AG08395 (cell line): ENCODE results near the gene COL27A1.

Experiments
- DNase-seq: peaks from one replicate; pipeline ENCODE4 v3.0.0; 2012; ENCODE audit warnings: mixed read lengths, low spot score

The COL27A1 gene

DNA sequence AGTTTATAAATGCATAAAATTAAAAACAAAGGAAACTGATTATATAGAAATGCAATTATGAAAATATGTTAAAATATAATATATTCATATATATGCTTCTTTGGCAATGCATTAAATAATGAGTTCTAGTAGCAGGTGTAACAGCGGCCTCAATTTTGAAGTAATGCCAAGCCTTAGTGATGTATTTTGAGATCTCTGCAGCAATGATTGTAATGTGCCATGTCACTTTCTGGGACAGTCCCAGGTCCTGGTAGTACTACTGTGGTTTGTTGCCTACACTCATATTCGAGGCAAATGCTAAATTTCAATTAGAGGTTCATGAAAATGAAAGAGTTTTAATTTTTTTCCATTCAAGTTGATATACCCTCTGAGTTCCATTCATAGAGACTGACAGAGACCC lies 91.7 kb downstream of the COL27A1 start:
- no peak for DNase-seq

DNA sequence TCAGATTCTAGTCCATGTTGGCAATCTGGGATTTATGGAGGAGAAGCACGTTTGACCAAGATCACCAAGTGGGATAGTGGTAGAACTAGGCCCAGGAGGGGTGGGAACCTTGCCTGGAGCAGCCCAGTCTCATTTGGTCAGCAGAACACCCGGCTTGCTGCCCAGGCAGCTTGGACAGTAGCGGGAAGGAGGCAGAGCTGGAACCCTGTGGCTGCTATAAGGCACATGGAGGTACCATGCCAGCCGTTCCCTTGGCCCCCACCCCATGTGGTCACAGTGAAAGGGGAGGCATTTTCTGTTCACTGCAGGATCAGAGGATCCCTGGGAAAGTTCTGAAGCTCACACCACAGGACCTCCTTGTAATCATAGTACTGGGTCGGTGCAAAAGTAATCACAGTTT lies 92.2 kb downstream of the COL27A1 start:
- no peak for DNase-seq

DNA sequence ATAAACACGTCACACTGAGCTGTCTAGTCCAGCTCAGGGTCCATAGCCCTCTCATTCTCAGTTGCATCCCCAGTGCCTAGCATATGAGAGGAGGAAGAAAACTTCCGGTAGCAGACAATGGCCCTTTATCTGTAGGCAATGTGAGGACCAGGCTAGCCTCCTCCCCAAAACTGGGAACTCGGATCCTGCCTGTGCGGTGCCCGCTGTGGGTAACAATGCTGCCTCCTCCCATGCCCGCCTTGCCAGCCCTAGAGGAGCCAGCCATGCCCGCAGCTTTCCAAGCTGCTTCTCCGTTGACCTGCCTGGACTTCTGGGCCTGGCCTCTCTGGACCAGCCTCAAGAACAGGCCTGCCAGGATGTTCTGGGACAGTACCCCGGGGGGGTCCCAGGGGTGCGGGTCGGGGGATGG lies 93.0 kb downstream of the COL27A1 start:
- DNase-seq: no peak

DNA sequence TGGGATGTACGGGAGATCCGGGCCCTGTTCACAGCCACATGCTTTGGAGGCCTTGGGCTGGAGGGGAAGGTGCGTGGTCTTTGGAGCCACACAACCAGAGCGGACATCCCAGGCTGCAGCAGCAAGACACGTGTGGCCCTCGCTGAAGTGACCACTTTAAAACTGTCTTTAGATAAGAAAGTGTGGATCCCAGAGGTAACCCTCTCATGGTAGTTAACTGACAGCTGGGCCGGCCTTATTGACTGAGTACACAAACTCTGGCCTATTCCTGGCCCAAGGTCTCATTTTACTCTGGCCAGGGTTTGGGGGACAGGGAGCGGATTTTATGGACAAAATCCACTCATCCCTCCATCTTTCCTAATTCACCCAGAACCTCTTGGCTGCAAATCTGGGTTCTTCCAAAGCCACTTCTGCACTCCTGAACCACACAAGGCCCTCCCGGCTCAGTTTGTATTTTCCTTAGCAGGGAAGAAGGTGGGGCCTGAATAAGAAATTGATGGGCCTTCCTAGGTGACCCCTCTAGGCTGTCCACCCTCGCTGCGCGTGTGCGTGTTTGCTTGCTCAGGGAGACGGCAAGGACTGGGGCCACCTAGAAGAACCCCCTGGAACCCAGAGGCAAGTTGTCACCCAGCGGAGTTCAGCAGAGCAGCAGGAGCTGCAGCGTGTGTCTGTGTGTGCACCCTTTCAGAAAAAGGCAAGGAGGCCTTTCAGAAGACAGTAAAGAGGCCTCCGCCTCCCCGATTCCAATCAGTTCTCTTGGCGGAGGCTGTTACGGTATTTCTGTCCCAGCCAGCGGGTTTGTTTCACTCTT lies 94.3 kb downstream of the COL27A1 start:
- DNase-seq: no peak

DNA sequence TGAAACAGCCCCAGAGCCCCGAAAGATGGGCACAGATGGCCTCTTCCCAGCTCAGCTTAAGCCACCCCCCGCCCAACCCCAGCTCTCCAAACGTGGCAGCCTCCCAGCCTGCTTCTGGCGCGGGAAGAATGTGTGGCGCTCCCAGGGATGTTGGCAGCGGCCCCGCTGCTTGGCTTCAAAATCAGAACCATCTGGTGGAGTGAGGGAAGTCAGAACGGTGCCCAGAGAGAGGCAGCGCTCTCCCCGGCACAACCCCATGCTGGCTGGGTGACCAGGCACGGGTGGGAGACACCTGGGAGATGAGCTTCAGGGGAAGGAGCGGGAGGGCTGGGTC lies 94.9 kb downstream of the COL27A1 start:
- peak; percentile 94 for DNase-seq

DNA sequence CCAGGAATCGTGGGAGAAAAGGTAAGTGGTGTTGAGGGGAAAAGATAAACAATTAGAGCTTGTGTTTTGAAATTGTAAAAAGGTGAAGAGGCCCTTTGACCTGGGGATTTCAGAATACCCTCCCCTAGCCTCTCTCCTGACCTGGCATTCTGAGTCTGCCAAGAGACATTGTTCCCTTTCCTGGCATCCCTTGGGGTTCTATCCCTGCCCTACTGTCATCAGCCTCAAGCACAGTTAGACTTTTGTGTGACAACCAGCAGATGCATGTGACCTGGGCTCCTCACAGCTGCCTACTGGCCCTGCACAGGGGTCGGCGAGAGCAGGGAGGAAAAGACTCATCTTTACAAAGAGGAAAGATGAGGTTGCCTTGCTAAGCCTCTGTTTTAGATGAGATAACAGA lies 95.3 kb downstream of the COL27A1 start:
- DNase-seq: no peak

DNA sequence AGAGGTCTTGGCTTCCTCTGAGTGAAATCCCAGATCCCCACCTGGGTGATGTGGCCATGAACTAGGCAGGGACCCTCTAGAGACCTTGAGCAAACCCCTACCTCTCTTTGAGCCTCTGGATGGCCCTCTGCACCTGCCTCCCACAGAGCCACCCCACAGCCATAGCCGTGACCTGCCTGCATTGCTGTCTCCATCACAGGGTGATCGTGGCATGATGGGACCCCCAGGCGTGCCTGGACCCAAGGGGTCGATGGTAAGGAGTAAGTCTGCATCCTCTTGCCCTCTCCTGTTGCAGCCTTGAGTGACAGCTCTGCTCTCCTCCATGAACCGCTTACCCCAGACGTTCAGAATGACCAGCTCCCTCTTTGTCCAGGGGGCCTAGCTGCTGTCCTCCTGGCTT lies 97.1 kb downstream of the COL27A1 start:
- DNase-seq: no peak

GRCh38 chr9:114256827-114257328 lies 101.5 kb downstream of the COL27A1 start:
- DNase-seq: no peak

GRCh38 chr9:114258218-114258617 lies 102.9 kb downstream of the COL27A1 start:
- no peak for DNase-seq

GRCh38 chr9:114258866-114259797 lies 103.8 kb downstream of the COL27A1 start:
- no peak for DNase-seq

- DNase-seq: no peak
Observed at GRCh38 chr9:114259798-114260523, 104.6 kb downstream of the COL27A1 start.

DNA sequence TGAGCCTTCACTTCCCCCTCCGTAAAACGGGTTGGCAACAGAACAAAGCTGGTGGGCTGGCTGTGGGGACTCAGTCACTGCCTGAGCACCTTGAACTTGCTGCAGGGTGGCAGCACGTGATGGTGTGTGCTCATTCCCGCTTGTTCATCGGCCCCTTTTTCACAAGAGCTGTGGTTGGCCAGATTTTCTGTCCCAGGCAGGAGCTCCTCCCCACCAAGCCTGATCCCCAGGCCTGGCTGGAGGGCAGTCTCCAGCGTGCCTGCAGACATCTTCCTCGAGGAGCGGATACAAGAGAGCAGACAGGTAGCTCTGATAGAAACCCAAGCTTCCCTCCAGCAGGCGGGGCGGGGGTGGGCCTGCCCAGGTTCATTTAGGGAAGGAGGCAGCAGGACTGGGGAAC lies 105.7 kb downstream of the COL27A1 start:
- no peak for DNase-seq

DNA sequence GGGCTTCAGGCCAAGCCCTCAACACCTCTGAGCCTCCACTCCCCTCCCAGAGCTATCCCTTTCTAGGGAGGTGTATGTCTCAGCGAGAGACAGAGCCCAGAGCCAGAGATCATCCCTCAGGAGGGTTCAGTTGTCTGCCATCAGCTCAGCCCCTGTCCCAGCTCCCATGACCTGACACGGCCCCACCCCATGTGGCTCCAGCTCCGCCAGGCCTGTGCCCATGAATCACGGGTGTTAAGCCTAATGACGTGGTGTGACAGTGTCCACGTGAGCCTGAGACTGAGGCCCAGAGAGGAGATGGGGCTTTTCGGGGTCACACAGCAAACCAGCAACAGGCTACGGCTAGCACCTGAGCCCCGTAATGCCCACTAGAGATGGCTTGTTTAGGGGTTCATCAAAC lies 106.7 kb downstream of the COL27A1 start:
- DNase-seq: no peak

DNA sequence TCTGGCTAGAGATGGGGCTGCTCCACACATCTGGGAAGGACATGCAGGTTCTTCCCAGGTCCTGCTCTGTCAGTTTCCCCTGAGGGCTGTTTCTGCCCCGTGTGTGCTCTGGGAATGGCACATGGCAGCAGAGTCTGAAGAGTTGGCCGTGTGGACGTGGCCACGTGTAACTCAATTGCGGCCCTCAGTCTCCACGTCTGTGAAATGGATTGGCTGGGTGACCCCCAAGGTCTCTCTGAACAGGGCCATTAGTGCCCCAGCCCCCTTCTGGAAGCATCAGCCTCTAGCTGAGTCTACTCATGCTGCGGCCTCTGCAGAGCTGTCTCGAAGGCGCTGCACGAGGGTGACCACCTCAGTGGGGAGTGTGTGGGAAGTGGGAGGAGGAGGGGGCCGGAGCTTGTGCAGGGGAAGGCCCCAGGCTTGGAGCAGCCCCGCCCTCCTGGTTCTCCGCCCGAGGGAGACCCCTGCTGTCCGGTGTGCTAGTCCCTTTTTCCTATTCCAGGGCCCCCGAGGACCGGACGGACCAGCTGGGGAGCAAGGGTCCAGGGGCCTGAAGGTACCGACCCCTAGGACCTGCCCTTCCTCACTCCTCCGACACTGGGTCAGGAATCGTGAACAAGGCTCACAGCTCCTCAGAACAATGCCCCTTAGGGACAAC lies 108.6 kb downstream of the COL27A1 start:
- no peak for DNase-seq

- DNase-seq: no peak
Observed at GRCh38 chr9:114264806-114265550, 109.6 kb downstream of the COL27A1 start.

DNA sequence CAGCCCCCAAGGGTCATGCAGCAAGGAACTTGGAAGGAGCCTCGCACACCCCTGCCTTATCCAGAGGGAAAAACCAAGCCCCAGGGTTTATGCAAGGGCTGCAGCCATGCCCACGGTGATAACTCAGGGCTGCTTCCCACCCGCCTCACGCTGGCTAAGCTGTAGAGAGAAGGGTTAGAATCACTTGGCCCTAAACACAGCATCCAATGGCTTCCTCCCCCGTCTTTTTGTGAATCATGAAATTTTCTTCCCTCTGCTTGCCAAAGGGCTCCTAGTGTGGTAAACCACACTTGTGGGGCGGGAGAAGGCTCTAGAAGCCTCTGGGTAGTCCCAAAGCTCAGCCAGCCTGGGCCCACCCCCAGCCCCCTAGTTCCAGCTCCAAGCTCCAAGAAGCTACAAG lies 111.6 kb downstream of the COL27A1 start:
- DNase-seq: peak; percentile 76

- no peak for DNase-seq
Observed at GRCh38 chr9:114269023-114269422, 113.7 kb downstream of the COL27A1 start.

DNA sequence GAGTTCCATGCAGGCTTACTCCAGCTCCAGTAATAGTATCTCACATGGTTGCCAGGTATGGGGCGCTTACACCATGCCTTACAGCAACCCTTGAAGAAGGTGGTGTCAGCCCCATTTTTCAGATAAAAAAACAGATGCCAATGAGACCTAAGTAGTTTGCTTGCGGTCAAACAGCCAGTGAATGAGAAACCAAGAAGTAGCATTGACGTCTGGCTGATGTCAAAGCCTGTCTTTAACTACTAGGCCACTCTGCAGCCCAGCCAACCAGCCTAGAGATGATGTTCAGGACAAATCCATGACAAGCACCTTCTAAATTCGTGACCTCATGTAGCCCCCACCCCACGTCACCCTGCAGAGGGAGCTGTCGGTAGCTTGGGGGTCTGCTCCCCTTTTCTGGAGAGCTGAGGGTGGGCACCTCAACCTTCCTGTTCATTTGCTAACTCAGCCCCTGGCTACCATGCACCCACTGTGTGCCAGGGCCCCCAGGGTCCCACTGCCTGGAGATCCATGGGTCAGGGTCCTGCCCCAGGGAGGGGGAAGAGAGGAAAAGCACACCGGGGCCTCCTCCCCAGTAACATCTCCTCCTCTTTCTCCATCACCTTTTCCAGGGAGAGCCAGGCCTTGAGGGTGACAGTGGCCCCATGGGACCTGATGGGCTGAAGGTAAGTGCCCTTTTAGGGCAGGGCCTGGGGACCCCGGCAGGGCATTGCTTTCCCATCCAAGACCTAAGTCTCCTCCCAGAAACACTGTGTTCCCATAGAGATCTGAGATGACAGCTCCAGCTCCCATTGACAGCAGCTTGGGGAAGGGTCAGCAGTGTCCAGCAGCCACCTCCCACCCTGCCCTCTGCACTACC lies 115.0 kb downstream of the COL27A1 start:
- DNase-seq: no peak

DNA sequence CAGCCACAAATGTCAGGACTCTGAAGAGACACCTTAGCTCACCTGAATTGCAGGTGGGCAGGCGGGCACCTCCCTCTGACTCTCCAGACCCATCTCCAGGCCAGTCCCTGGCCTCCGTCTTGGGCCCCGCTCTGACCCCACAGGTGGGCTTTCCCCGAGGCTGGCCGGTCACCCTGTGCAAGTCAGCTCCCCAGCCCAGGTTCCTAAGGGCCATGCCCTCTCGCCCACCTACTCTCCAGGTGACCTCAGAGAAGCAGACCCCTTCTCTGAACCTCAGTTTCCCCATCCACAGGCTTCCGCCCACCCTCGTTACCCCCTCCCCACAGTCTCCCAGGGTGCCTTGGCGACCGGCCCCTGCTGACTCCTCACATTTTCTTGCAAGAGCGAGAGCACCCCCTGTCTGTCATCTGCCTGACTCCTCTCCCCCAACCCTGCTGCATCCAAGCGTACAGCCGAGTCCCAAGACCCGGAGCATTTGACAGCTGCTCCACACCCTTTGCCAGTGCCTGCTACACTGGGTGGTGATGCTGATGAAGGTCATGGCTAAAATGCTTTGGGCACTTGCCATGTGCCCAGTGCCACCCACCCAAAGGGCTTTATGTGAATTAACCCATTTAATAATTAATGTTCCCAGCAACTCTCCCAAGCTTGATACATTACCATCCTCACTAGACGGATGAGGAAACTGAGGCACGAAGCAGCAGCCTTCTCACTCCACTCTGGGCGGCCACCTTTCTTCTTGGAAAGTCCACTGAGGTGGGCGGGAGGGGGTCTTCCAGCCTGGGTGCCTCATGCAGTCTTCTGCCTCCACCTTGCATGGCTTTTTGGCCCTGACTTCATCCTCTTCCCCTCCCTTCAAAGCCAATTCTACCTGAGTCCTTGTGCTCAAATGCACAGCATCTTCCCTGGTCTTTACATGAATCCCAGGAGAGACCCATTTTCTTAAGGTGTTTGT lies 116.5 kb downstream of the COL27A1 start:
- peak; percentile 54 for DNase-seq
